ENCODE measurements around the gene DIP2C.
"Not testable (repeated sequence)": the region's sequence is repeated elsewhere in the genome, so short reads cannot be mapped to it uniquely, and the experiment has no call there.

The DIP2C gene

DNA sequence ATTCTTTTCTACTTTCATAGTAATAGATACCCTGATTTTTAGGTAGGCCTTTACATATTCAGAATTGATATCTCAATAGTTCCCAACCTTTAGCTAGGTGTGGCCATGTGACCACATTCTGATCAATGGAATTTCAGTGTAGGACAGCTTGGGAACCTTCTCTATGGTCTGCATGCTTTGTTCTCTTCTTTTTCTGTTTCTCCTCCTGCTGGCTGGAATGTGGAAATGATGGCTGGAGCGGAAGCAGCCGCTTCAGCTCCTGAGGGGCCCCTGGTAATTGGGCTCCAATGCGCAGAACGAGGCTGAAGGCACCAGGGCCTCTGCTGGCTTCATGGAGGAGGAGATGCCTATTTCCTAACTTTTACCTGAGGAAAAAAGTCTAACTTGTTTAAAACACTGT is 401.7 kb downstream of the DIP2C start:
- DNase-seq: no peak

DNA sequence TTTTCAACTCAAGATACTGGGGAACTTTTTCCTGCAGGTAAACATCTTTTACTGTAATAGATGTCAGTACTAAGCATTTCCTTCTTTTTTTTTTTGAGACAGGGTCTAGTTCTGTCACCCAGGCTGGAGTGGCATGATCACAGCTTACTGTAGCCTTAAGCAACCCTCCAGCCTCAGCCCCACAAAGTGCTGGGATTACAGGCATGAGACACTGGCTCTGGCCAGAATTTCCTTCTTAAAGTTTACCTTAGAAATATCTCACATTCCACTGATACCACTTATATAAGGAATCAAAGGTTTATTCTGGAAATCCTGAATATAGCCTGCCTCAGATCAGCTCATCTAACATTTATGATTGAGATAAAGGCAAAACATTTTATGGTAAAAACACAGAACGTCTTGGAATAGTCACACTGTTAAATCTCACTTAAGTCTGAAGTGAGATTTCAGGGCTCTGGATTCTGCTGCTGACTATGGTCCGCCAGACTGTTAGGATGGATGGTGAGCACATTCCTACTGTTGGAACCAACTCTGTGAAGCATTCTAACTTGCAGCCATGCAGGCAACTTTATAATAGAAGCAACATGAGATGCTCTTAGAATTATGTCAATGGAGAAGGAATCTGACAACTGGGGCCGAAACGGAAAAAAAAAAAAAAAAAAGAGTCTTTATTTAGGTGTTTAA is 402.3 kb downstream of the DIP2C start:
- no peak for DNase-seq

DNA sequence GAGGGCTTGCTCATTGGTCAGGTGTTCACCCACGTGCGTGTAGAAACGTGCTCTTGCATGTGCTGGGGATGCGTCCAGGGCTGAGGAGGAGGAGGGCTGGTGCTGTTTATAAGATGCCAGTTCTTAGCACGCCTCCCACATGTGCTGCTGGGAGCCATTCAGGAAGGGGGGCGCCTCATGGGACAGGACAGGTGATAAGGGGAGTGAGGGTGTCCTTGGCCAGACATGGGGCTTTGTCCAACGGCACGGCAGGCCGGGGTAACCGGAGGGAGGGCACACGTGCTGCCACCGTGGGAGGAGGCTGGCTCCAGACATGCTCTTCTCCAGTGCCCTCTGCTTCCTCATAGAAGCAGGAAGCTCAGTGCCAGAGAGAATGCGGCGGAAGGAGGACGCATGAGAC is 404.3 kb downstream of the DIP2C start:
- no peak for DNase-seq

DNA sequence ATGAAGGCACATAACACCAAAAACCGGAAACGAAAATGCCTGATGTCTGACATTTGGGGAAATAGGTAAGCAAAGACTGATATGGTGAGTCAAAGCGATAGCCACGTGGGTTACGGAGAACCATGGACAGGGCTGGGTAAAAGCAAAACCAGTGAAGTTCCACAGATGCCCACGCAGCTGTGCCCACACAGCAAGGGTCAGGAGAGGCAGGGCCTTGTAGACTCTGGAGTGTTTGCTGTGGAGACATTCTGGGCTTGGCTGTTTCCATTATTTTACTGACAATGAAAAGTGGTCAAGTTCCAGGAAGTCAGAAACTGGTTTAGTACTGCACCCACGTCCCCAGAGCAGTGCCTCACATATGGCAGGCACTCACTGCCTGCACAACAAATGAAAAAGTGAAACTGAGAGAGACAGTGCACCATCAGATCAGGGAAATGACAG is 405.5 kb downstream of the DIP2C start:
- no peak for DNase-seq

DNA sequence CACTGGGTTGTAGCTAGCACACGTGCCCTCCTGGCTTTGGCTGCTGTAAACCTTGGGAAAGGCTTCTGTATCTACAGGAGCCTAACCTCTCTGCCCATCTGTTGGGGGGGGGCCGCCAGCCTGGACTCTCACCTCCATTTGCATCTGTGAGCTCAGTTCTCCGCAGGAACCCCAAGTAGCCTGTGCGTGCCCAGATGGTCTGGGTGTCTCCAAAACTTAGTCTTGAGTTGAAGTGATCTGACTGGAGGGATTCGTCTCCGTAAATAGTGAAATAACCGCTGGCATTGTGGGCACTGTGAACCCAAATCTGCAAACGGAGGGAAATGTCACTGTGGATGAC is 406.4 kb downstream of the DIP2C start:
- DNase-seq: no peak

DNA sequence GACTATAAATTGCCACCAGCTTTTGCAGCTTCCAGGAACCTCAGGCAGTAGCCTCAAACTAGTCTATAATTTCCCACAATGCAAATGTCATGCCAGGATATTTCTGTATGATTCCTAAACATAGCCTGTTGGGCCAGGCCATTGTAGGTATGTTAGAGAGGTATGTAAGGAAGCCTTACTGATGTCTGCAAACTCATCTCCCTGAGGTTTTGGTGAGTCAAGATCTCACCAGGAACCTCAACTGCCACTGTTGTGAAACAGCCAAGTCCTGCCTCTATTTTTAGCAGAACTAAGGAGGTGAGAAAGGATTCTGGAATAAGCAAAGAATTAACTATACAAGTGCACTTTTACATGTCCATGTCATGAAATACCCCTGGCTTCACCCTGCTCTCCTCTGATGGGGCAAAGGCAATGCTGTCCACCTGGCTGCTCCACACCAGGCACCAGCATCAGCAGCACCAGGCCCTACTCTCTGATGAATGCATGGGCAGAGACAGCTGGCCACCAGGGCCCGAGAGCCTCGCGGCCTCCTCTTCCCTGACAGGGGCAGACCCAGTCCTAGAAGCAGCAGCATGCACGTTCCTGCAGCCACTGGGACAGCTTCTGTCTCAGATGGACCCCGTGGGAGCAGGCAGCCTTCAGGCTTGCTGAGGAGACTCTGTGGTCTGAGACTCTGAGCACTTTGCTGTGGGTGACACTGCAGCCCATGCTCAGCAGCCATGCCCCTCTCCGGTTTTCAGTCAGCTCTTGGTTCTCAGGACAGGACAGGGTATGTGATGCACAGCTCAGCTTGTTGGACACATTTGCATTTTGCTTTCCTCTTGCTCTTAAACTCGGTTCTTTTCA is 407.0 kb downstream of the DIP2C start:
- DNase-seq: no peak

DNA sequence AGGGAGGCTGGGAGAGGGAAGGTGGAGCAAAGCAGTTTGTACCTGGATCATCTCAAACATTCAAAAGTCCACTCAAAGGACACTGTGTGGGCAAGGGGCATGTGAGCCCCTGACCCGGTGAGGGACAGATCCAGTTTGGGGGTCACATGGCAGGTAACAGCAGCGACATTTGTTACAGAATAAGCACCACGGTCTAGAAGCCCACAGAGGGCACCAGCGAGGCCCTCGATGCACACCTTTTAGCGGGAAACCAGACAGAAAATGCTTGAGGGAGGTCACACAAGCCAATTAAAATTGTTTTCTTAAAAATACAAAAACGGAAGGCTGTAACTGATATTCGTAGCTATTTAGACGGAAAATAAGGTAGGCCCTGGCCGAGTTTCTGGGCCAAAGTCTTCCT is 409.8 kb downstream of the DIP2C start:
- DNase-seq: no peak

DNA sequence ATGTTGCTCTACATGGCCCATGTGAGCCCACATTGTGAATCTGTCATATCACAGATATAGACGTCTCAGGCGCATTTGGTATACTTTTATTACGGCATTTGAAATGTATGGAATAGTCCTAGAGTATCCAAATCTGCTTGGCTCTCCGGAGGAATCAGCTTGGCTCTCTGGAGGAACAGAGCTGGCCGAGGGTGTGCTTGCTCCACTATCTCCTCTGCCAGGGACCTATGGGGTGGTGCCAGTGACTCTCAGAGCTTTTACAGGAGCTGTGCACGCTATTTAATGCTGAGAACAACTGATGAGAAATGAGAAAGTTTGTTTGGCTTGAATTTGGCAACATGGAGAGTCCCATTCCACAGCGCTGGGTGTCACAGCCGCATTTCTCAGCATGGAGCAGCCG is 410.2 kb downstream of the DIP2C start:
- DNase-seq: no peak

DNA sequence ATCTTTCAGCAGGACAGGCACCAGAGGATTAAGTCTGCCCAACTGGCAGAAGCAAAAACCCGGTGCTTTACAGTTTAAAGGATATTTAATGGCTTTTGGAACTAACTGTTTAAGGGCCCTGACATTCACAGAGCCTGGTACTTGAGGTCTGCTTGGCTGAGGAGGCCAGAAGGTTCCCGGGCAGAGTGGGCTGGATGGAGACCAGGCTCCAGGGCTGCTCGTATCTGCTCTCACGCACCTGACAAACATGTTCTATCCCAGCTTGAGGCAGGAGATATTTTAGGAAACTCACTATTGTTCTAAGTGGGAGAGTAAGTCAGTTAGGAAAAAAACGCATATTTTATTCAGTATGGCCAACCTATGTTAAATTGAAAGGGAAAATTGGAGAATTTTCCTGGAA is 410.8 kb downstream of the DIP2C start:
- DNase-seq: no peak

DNA sequence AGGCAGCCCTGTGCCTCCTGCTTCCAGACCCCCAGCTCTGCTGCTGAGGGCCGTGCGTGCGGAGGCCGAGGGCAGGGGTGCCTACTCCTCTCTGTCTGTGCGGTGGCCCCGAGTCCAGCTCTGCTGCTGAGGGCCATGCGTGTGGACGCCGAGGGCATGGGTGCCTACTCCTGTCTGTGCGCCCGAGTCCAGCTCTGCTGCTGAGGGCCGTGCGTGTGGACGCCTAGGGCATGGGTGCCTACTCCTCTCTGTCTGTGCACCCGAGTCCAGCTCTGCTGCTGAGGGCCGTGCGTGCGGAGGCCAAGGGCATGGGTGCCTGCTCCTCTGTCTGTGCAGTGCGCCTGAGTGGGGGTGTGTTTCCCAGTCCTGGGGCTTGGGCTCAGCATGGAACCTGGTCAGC is 411.5 kb downstream of the DIP2C start:
- no peak for DNase-seq

DNA sequence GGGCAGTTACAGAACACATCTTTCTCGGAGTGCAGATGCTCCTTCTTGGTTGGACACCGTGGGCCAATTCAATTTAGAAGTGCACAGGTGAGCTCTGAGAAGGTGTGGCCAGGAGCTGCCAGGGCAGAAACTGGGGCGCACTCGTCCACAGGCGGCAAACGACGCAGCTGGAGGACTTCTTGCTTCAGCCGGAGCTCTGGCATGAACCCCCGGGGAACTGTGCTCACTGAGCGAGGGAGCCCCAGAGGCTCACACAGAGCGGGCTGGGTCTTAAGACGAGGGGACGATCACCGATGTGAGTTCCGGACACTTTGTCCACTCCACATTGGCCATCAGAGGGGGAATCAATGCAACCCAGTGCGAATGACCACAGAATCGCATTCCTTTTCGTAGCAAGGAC is 413.8 kb downstream of the DIP2C start:
- no peak for DNase-seq

DNA sequence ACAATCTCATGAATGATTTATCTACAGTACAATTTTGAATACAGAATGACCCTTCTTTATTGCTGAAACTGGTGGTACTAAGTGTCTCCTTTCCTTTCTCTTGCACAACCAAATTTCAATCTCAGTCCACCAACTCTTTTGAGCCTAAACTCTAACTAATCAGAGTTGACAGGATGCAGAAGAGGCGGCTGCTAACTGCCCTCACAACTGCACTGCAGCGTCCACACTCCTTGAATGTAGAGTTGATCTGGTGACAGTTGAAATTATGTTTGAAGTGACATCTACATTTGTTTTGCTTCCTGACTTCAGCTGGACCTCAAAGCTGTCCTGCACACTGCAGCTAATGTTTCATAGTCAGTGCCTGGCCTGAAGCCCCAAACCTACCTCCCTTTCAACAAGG is 414.6 kb downstream of the DIP2C start:
- no peak for DNase-seq

DNA sequence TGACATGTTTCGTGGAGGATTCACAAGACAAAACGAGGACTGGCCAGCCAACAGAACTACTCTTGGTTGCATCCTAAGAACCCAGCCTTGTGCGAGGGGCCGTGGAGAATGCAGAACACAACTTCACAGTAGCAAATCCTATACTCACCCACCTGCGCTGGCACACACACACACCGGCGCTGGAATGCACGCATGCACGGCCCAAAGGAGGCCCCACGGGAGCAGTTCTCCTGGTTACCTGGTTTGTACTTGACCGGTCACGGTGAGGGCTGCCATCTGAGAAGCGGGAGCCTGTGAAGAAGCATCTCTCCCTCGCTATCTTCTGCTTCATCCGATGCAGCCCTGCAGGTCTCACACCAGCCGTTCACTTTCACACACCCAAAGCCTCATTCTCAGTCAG is 416.4 kb downstream of the DIP2C start:
- no peak for DNase-seq

DNA sequence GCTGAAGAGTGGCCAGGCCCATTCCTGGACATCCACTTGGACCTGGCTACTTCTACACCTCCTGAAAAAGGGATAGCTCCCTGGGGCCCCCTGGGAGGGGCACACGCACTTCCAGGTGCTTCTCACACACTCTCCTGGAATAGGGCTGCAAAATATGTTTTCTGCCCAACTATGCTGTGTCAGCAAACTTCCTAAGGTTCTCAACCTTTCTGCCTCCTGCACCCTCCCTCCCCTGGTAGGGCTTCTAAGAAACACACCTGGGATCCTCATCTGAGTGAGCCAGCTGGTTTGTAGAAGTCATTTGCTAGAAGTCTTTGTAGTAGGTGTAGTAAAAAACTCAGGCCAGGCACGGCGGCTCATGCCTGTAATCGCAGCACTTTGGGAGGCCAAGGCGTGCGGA is 417.7 kb downstream of the DIP2C start:
- DNase-seq: no peak

DNA sequence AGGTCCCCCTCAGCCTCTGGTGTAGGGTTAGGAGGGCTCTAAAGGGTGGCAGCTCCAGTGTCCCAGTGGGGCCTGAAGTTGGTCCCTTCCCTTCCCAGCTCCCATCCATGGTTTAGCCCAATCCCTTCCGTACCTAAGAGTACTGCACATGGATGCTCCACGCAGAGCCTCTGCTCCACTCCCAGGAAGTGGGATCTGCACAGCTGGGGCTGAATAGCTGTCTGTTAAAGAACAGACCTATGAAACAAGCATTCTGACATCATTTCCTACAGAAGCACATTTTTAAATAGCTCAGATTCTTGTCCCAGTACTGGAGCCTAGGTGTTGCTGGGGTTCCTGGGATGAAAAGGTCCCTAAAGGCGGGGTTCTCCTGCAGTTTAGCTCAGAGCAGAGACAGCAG is 418.3 kb downstream of the DIP2C start:
- DNase-seq: no peak

DNA sequence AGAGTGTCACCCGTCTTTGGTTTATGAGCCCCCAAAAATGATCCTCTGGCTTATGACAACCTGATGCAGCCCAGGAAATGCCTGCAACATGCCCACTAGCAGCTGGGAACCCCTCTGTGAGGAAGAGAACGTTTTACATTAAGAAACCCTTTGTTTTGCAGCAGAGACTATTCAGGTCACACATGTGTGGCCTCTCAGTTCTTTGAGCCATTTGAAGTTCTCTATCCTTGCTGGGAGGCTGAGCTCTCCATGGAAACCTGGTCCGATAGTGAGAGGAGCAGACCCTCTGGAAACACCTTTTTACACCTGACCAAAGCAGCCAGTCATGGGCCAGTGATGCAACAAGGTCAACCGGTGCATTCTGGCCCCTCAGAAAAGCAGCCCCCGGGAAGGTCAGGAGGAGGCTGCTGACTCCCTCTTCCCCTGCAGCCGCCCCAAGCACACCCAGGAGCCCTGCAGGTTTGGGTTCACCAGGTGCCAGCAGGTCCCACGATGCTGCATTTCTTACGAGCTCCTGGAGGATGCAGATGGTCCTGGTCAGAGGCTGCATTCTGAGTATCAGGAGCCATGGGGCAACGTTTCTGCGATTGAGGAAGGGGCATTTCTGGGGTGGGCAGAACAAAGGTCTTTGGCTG is 419.9 kb downstream of the DIP2C start:
- DNase-seq: no peak

DNA sequence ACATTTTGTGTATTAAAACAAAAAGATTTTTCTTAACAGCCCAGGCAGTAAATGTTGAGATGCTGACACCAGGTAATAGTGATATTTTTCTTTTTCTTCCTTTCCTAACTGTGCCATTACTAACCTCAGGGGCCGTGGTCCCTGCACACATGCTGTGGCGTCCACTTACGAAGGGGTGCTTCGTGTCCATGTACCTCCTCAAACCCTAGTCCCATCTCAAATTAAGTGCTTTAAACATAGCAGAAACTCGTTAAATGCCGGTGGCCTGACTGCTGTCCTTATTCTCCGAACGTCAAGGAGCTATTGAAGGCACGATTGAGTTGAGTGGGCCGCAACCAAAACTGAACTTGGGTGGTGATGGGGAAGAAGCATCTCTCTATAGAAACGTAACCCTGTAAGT is 421.8 kb downstream of the DIP2C start:
- DNase-seq: no peak

DNA sequence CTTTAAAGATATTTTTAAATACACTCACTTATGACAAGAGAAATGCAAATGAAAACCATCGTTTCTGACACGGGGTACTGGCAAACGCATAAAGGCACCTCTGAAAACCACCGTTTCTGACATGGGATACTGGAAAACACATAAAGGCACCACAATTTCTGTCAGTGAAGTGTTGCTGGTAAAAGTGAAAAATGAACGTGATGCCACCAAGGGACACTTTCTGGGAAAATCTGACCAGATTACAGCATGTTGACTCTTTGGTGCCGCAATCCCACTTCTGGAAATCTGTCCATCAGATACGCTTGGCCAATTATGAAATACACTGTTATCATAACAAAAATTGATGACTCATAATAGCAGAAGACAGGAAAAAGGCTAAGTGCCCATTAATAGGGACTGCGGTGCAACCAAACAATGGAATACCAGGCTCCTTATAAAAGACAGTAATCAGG is 422.5 kb downstream of the DIP2C start:
- no peak for DNase-seq

DNA sequence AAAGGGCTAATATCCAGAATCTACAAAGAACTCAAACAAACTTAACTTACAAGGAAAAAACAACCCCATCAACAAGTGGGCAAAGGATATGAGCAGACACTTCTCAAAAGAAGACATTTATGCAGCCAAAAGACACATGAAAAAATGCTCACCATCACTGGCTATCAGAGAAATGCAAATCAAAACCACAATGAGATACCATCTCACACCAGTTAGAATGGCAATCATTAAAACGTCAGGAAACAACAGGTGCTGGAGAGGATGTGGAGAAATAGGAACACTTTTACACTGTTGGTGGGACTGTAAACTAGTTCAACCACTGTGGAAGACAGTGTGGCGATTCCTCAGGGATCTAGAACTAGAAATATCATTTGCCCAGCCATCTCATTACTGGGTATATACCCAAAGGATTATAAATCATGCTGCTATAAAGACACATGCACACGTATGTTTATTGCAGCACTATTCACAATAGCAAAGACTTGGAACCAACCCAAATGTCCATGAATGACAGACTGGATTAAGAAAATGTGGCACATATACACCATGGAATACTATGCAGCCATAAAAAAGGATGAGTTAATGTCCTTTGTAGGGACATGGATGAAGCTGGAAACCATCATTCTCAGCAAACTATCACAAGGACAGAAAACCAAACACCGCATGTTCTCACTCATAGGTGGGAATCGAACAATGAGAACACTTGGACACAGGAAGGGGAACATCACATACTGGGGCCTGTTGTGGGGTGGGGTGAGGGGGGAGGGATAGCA is 423.5 kb downstream of the DIP2C start:
- DNase-seq: not testable (repeated sequence)

DNA sequence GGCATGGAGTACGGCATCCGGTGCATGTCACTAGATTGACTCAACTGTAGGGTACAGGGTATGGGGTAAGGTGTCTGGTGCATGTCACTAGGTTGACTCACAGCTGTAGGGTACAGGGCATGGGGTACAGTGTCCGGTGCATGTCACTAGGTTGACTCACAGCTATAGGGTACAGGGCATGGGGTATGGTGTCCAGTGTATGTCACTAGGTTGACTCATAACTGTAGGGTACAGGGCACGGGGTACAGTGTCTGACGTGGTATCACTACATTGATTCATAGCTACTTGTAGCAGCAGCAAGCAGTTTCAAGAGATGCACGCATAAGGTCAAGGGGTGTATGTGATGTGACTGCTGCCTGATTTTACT is 424.4 kb downstream of the DIP2C start:
- DNase-seq: not testable (repeated sequence)

DNA sequence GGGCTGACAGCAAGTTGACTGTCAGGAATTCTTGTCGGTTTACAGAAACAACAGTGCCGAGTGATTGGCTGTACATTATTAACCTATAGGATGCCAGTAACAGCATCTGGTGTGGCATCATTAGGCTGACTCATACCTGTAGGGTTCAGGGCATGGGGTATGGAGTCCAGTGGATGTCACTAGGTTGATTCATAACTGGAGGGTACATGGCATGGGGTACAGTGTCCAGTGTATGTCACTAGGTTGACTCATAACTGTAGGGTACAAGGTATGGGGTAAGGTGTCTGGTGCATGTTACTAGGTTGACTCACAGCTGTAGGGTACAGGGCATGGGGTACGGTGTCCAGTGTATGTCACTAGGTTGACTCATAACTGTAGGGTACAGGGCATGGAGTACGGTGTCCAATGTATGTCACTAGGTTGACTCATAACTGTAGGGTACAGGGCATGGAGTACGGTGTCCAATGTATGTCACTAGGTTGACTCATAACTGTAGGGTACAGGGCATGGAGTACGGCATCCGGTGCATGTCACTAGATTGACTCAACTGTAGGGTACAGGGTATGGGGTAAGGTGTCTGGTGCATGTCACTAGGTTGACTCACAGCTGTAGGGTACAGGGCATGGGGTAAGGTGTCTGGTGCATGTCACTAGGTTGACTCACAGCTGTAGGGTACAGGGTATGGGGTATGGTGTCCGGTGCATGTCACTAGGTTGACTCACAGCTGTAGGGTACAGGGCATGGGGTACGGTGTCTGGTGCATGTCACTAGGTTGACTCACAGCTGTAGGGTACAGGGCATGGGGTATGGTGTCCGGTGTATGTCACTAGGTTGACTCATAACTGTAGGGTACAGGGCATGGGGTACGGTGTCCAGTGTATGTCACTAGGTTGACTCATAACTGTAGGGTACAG is 425.1 kb downstream of the DIP2C start:
- peak; percentile 51 for DNase-seq

DNA sequence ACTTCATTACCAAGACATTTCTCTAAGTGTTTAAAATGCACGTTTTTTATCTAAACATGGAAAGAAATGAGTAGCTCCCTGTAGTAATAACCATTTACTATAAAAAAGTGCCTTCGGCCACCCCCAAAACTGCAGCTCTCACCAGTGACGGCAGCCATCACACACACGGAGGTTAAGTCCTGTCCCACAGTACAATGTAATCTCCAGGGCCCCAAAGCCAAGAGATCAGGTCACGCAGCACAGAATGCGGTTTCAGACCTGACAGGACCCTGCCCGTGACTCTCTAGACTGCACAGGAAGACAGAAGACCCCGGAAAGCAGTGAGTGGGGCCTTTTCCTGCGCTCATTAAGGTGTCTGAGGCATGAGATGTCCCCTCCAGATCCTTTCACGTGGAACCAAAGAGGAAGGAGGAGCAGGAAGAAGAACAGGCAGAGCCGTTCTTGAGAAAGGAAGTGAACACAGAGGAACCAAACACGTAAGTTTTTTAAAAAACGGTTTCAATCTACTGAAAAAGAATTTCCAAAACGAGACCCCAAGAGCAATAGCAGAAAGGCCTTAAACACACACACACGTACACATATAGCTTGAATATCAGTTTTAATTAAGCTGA is 428.5 kb downstream of the DIP2C start:
- no peak for DNase-seq
